Neutrophil (primary cell): ENCODE measurements around the gene MOGAT2.

Source experiments
- H3K27ac ChIP-seq: fragments of 200-600 bp; sonication (generic); 2 replicates; pipeline ENCODE4 v1.5.1; 2016; ENCODE audit warnings: mild to moderate bottlenecking, moderate library complexity
- H3K27me3 ChIP-seq: fragments of 200-600 bp; sonication (generic); 2 replicates; pipeline ENCODE4 v1.6.0; 2016; ENCODE audit warnings: mild to moderate bottlenecking
- H3K36me3 ChIP-seq: fragments of 200-600 bp; sonication (generic); 2 replicates; pipeline ENCODE4 v1.5.1; 2017
- H3K4me1 ChIP-seq, 2 experiments: fragments of 200-600 bp in 1 of 2; sonication (generic) in 1 of 2; 1 replicate in 1 of 2; 2 replicates in 1 of 2; pipeline versions ENCODE4 v1.5.1 to v1.6.1; 2013 to 2016; ENCODE audit warnings: low read depth in 1 of 2, low read length in 1 of 2, mild to moderate bottlenecking in 1 of 2, moderate library complexity in 1 of 2; ENCODE audit not compliant: control insufficient read depth in 1 of 2, insufficient read depth in 1 of 2
- H3K4me3 ChIP-seq, 2 experiments: fragments of 200-600 bp in 1 of 2; sonication (generic) in 1 of 2; 1 replicate in 1 of 2; 2 replicates in 1 of 2; pipeline ENCODE4 v1.5.1; 2013 to 2016; ENCODE audit warnings: low read depth in 1 of 2, low read length in 1 of 2, mild to moderate bottlenecking in 1 of 2, moderate library complexity in 1 of 2
- H3K9me3 ChIP-seq: fragments of 200-600 bp; sonication (generic); 2 replicates; pipeline ENCODE4 v1.5.1; 2016
- CTCF ChIP-seq: fragments of 200-600 bp; sonication (generic); IDR thresholded peaks from 2 replicates; pipeline ENCODE4 v1.5.1; 2016; ENCODE audit warnings: antibody characterized with exemption

MOGAT2 gene

GRCh38 chr11:75763846-75764245 lies 46.2 kb downstream of the MOGAT2 start:
- H3K27me3 ChIP-seq, result no peaks in the 10 kb centered on the region
- H3K27ac ChIP-seq, result peak overlapping the region; percentile 90
- no peaks in the 10 kb centered on the region for H3K36me3 ChIP-seq
- no peak overlapping the region for H3K4me3 ChIP-seq
- H3K9me3 ChIP-seq, result no peaks in the 10 kb centered on the region
- TF ChIP-seq CTCF, result no peak
- peaks cover 49 to 50% of the 10 kb centered on the region in 2 experiments for H3K4me1 ChIP-seq

GRCh38 chr11:75765116-75765515 lies 47.5 kb downstream of the MOGAT2 start:
- Histone ChIP-seq H3K4me1 (peaks cover 53 to 55% of the 10 kb centered on the region in 2 experiments), H3K27me3 (no peaks in the 10 kb centered on the region)
- TF ChIP-seq CTCF, result no peak

GRCh38 chr11:75766443-75767227 lies 49.0 kb downstream of the MOGAT2 start:
- no peaks in the 10 kb centered on the region for H3K36me3 ChIP-seq
- peaks cover 55 to 59% of the 10 kb centered on the region in 2 experiments for H3K4me1 ChIP-seq
- TF ChIP-seq CTCF, result no peak
- H3K9me3 ChIP-seq, result no peaks in the 10 kb centered on the region
- H3K27me3 ChIP-seq, result no peaks in the 10 kb centered on the region
- no peak overlapping the region for H3K4me3 ChIP-seq
- no peak overlapping the region for H3K27ac ChIP-seq

More at GRCh38 chr11:75765116-75765515, 47.5 kb downstream of the MOGAT2 start:
- no peak overlapping the region for H3K27ac ChIP-seq
- H3K4me3 ChIP-seq, result no peak overlapping the region
- H3K36me3 ChIP-seq, result no peaks in the 10 kb centered on the region
- H3K9me3 ChIP-seq, result no peaks in the 10 kb centered on the region

- TF ChIP-seq CTCF, result no peak
- Histone ChIP-seq H3K27ac (no peak overlapping the region), H3K27me3 (no peaks in the 10 kb centered on the region), H3K4me3 (no peak overlapping the region), H3K36me3 (no peaks in the 10 kb centered on the region), H3K9me3 (no peaks in the 10 kb centered on the region), H3K4me1 (peaks cover 55 to 59% of the 10 kb centered on the region in 2 experiments)
These were observed 49.6 kb downstream of the MOGAT2 start for GRCh38 chr11:75767228-75767572.

- H3K4me3 ChIP-seq, result peak overlapping the region; percentile 77 to 95
- TF ChIP-seq CTCF, result no peak
- H3K4me1 ChIP-seq, result peaks cover 55 to 59% of the 10 kb centered on the region in 2 experiments
- no peaks in the 10 kb centered on the region for H3K9me3 ChIP-seq
- no peaks in the 10 kb centered on the region for H3K36me3 ChIP-seq
- no peaks in the 10 kb centered on the region for H3K27me3 ChIP-seq
- H3K27ac ChIP-seq, result peak overlapping the region; percentile 99
These were observed 50.1 kb downstream of the MOGAT2 start for GRCh38 chr11:75767793-75768111.
